HL-60 (cell line): ENCODE results near the gene FSCN2.

Experiments used
- CTCF ChIP-seq: IDR thresholded peaks from one replicate; pipeline ENCODE4 v1.5.1; 2011; ENCODE audit warnings: low read length, control low read depth, inconsistent platforms; ENCODE audit not compliant: insufficient read depth
- POLR2AphosphoS5 ChIP-seq: IDR thresholded peaks from 2 replicates; pipeline ENCODE4 v1.6.1; 2012; ENCODE audit warnings: low read depth
- REST ChIP-seq: IDR thresholded peaks from 2 replicates; pipeline ENCODE4 v1.6.1; 2012; ENCODE audit warnings: low read depth; ENCODE audit not compliant: insufficient replicate concordance

- TF ChIP-seq POLR2AphosphoS5 = no peak; the same call in 1 of the 2 replicates
- TF ChIP-seq CTCF = no peak
- TF ChIP-seq REST = no peak
These were observed 9.8 kb downstream of the FSCN2 start for GRCh38 chr17:81537856-81538555.
